ENCODE data around the gene PKIB.
"Not testable (repeated sequence)": the region's sequence is repeated elsewhere in the genome, so short reads cannot be mapped to it uniquely, and the experiment has no call there.

PKIB gene

DNA sequence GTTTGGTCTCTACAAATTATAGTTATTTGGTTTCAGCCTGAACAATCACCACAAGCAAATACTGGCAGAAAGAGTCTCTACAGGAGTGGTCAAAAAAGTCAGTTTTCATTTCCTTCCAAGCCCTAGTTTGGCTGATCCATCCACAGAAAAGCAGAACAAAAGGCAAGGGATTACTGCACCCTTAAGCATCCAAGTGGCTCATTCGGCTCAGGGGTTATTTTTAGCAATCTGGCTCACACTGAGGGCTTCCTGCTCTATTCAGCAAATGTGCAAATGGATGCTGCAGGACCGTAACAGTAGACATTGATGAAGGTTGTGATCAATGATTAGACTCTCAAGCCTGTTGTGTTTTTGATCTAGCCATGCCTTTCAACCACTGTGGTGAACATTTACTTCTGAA, 107.1 kb downstream of the PKIB start:
- no peak for TF ChIP-seq POLR2A (IDR thresholded peaks at IDR 0.05; ENCODE audit: low read depth, low read length)
- FAIRE-seq, result no peak
- DNase-seq (ENCODE audit: insufficient read length, low spot score), result no peak

GRCh38 chr6:122718616-122719015, 108.4 kb downstream of the PKIB start:
- no peak for TF ChIP-seq POLR2A (IDR thresholded peaks at IDR 0.05; ENCODE audit: low read depth, low read length)
- FAIRE-seq (no peak), DNase-seq (ENCODE audit: insufficient read length, low spot score) (no peak)

GRCh38 chr6:122719176-122719575, 109.0 kb downstream of the PKIB start:
- no peak for TF ChIP-seq POLR2A (IDR thresholded peaks at IDR 0.05; ENCODE audit: low read depth, low read length)
- no peak for DNase-seq (ENCODE audit: insufficient read length, low spot score)
- no peak for FAIRE-seq

GRCh38 chr6:122722746-122723145, 112.5 kb downstream of the PKIB start:
- DNase-seq (ENCODE audit: insufficient read length, low spot score) (no peak), FAIRE-seq (no peak)
- TF ChIP-seq POLR2A (IDR thresholded peaks at IDR 0.05; ENCODE audit: low read depth, low read length), result no peak

GRCh38 chr6:122726649-122727048, 116.4 kb downstream of the PKIB start:
- TF ChIP-seq POLR2A (IDR thresholded peaks at IDR 0.05; ENCODE audit: low read depth, low read length), result no peak
- FAIRE-seq, result no peak
- DNase-seq (ENCODE audit: insufficient read length, low spot score), result no peak

DNA sequence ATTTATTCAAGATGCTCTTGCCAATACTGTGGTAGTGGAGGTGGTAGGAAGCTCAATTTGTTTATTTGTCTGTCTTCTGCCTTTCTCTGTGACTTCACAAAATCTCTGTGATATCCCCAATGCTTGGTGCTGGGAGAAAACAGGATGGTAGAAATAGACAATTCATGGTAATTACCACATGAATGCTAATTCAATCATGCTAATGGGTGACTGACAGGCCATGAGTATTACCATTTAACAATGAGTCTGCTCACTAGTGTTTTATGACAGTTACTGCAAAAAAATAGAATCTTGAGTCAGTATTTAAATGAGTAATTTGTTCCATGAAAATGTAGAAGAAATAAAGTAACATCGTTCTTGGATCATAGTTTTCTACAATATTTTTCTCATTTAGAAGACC, 117.0 kb downstream of the PKIB start:
- FAIRE-seq, result no peak
- no peak for TF ChIP-seq POLR2A (IDR thresholded peaks at IDR 0.05; ENCODE audit: low read depth, low read length)
- DNase-seq (ENCODE audit: insufficient read length, low spot score), result no peak

DNA sequence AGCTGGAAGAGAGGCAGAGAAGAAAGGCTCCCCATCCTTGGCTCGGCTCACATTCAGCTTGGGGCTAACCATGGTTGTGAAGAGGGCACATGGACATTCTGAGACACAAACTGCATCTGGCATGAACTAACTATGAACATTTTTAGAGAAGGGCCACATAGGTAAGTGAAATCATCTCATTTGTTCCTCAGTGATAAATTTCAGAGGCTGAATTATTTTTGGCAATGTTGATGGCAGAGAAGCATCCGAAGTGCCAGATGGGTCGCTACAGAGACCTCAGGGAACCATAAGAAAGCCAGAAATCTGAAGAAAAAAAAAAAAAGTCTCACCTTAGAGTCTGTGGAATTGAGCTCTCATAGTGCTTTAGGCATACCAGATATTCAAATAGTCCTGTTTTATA, 120.1 kb downstream of the PKIB start:
- no peak for TF ChIP-seq POLR2A (IDR thresholded peaks at IDR 0.05; ENCODE audit: low read depth, low read length)
- DNase-seq (ENCODE audit: insufficient read length, low spot score) (no peak), FAIRE-seq (no peak)

- DNase-seq (ENCODE audit: insufficient read length, low spot score), result no peak
- no peak for TF ChIP-seq POLR2A (IDR thresholded peaks at IDR 0.05; ENCODE audit: low read depth, low read length)
- no peak for FAIRE-seq
Measured at GRCh38 chr6:122730775-122731386, 120.7 kb downstream of the PKIB start.

GRCh38 chr6:122733259-122733658, 123.1 kb downstream of the PKIB start:
- no peak for DNase-seq (ENCODE audit: insufficient read length, low spot score)
- FAIRE-seq, result no peak
- TF ChIP-seq POLR2A (IDR thresholded peaks at IDR 0.05; ENCODE audit: low read depth, low read length), result no peak

- no peak for TF ChIP-seq POLR2A (IDR thresholded peaks at IDR 0.05; ENCODE audit: low read depth, low read length)
- no peak for FAIRE-seq
- DNase-seq (ENCODE audit: insufficient read length, low spot score), result no peak
Measured at GRCh38 chr6:122734529-122735395, 124.6 kb downstream of the PKIB start.

GRCh38 chr6:122735582-122735981, 125.4 kb downstream of the PKIB start:
- FAIRE-seq (no peak), DNase-seq (ENCODE audit: insufficient read length, low spot score) (no peak)
- no peak for TF ChIP-seq POLR2A (IDR thresholded peaks at IDR 0.05; ENCODE audit: low read depth, low read length)

- TF ChIP-seq POLR2A (IDR thresholded peaks at IDR 0.05; ENCODE audit: low read depth, low read length), result no peak
- DNase-seq (ENCODE audit: insufficient read length, low spot score) (no peak), FAIRE-seq (no peak)
Measured at GRCh38 chr6:122736163-122736562, 126.0 kb downstream of the PKIB start.

DNA sequence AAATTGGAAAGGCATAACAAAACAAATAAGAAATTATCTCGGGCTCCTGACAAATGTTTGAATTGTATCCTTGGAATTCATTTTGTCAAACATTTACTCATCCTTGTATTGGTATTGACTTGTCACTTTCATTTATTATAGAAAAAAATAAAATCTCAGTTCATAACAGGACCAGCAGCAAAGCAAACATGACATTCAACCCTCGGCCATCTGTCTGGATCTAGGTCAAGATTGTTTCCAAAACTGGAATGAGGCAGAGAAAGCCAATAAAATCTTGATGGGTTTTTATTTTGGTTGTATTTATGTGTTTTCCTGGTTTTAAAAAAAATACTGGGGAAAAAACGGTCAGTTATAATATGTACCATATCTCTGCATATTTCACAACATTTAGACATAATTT, 126.4 kb downstream of the PKIB start:
- no peak for DNase-seq (ENCODE audit: insufficient read length, low spot score)
- no peak for TF ChIP-seq POLR2A (IDR thresholded peaks at IDR 0.05; ENCODE audit: low read depth, low read length)

DNA sequence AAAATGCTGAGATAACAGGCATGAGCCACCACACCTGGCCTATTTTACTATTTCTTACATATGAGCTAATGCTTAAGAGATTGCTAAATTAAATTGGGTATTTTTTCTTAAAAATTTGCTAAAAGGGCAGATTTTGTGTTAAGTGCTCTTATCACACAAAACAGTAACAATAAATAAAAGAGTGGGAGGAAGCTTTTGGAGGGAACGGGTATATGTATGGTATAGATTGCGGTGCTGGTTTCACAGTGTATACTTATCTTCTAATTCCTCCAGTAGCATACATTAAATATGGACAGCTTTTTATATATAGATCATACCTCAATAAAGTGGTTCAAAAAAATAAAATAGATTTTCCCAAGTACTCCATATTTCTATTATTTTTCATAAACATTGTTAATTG, 129.9 kb downstream of the PKIB start:
- no peak for TF ChIP-seq POLR2A (IDR thresholded peaks at IDR 0.05; ENCODE audit: low read depth, low read length)
- FAIRE-seq (no peak), DNase-seq (ENCODE audit: insufficient read length, low spot score) (no peak)

More for the DNA sequence above, 126.4 kb downstream of the PKIB start:
- FAIRE-seq, result no peak

DNA sequence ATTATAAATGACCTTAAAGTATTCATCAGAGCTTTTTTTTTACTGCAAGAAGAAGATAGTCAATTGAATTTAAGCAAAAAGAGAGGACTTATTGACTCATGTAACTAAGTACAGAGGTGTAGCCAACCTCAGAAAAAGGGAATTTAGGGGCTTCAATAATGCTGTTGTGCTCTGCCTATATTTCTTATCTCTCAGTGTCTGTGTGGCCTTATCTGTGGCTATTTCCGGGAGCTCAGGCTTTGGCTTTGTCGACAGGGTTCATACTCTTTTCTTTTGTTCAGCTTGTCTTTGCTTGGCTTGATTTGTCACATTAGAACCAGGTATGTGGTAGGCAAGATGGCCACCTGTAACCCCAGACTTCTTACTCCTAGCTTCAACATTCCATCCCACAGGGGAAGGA, 130.7 kb downstream of the PKIB start:
- DNase-seq (ENCODE audit: insufficient read length, low spot score) (no peak), FAIRE-seq (no peak)
- no peak for TF ChIP-seq POLR2A (IDR thresholded peaks at IDR 0.05; ENCODE audit: low read depth, low read length)

GRCh38 chr6:122744247-122744646, 134.0 kb downstream of the PKIB start:
- DNase-seq (ENCODE audit: insufficient read length, low spot score); FAIRE-seq: not testable (repeated sequence)

DNA sequence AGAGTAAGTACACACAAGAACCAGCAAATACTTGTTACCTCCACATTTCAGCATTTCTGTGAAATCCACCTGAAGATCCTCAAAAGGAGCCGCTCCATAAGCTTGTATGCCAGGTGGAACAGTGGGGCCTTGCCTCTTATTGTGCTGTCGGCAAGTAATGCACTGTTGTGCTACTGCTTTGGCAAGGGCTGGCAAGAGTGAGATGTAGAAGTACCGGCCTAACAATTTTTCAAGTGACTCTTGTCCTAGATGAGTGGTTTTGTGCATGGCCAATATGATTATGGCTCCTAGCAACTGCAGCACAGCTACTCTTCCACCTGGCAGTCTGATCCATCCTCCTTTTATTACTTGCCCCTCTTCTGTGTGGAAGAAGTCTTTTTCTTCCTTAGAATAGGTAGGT, 134.7 kb downstream of the PKIB start:
- FAIRE-seq; DNase-seq (ENCODE audit: insufficient read length, low spot score): not testable (repeated sequence)
